ENCODE data around the gene LPCAT2. TPM values are rescaled to one million over a fixed set of nuclear protein-coding genes. Genes with fewer than 3 reads are reported as not detected.

The LPCAT2 gene
- total RNA-seq, 6 donors from 2014 or later, result 14.4 to 33.9 (median 26.9) TPM

DNA sequence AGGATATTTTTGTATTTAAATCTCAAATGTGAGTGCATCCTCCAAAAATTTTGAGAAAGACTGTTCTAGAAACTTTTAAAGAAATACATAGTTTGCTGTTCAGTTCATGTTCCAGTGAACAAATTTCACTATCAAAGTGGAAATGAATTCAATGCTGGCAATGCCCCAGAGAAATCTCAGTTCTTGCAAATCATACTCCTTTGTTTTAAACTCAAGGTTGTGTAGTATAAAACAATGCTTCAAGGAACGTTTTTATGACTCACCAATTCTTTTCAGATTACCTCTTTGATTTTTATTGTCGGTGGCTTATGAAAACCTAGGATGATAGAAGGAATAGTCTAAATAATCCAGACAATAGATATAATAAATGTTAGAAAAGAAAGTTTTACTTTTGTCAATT, 17.6 kb downstream of the LPCAT2 start:
- DNase-seq (no peak), ATAC-seq (ENCODE audit: low FRiP score in 2 of 2) (no peak)
- Histone ChIP-seq H3K4me3 (no peak overlapping the region), H3K36me3 (peaks cover 0 to 5% (median 0%) of the 10 kb centered on the region in 4 donors), H3K27me3 (no peaks in the 10 kb centered on the region), H3K9me3 (peaks cover 0 to 6% (median 3%) of the 10 kb centered on the region in 4 donors), H3K27ac (no peak overlapping the region), H3K4me1 (no peaks in the 10 kb centered on the region)
- 47 to 70% methylated on average over 2 of the region's 2 CpGs for WGBS, 2 donors
- TF ChIP-seq EP300 (IDR thresholded peaks at IDR 0.05), result no peak
- TF ChIP-seq CTCF (IDR thresholded peaks at IDR 0.05), result no peak

- H3K27me3 ChIP-seq, result no peaks in the 10 kb centered on the region
- no peaks in the 10 kb centered on the region for H3K4me1 ChIP-seq
- DNase-seq, result no peak
- H3K4me3 ChIP-seq, result no peak overlapping the region
- H3K27ac ChIP-seq, result no peak overlapping the region
- no peaks in the 10 kb centered on the region for H3K9me3 ChIP-seq
- H3K36me3 ChIP-seq, result peaks cover 0 to 5% (median 0%) of the 10 kb centered on the region in 4 donors
- no peak for TF ChIP-seq EP300 (IDR thresholded peaks at IDR 0.05)
- TF ChIP-seq POLR2A (IDR thresholded peaks at IDR 0.05), result no peak
- no peak for TF ChIP-seq POLR2AphosphoS5 (IDR thresholded peaks at IDR 0.05)
- TF ChIP-seq CTCF (IDR thresholded peaks at IDR 0.05), result no peak
- ATAC-seq (ENCODE audit: low FRiP score in 2 of 2), result no peak
These were observed 19.0 kb downstream of the LPCAT2 start for GRCh38 chr16:55527885-55528284.

- peak in 1 of 2 donors; percentile 53 for ATAC-seq (ENCODE audit: low FRiP score in 2 of 2)
- TF ChIP-seq POLR2A (IDR thresholded peaks at IDR 0.05), result no peak
- TF ChIP-seq POLR2AphosphoS5 (IDR thresholded peaks at IDR 0.05), result no peak
- no peak for TF ChIP-seq CTCF (IDR thresholded peaks at IDR 0.05)
- no peak overlapping the region for H3K4me3 ChIP-seq
These were observed 20.1 kb downstream of the LPCAT2 start for GRCh38 chr16:55529018-55529417.

DNA sequence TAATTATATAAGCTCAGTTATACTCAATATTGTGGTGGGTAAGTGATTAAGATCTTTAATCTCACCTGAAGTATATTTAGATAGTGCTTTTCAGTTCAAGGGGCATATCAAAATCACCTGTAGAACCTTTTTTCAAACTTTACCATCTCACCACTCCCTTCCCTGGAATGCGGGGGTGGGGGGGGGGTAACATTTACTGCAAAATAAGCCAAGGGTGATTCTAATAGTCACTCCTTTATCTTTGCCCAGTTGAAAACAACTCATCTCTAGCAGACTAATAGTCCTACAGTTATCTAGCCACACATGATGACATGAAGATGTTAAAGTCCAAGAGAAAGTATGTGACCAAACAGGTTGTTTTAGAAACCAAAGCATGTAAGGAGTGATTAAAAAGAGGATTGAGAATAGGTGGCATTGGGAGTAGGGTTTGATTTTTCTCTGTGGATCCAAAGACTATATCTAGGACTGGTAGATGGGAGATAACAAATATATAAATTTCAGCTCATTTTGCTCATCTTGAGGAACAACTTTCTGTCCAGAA, 21.5 kb downstream of the LPCAT2 start:
- ATAC-seq (ENCODE audit: low FRiP score in 2 of 2), result no peak
- TF ChIP-seq POLR2AphosphoS5 (IDR thresholded peaks at IDR 0.05) (no peak), EP300 (IDR thresholded peaks at IDR 0.05) (no peak), CTCF (IDR thresholded peaks at IDR 0.05) (no peak), POLR2A (IDR thresholded peaks at IDR 0.05) (no peak)
- Histone ChIP-seq H3K36me3 (peaks cover 0 to 5% (median 0%) of the 10 kb centered on the region in 4 donors), H3K4me3 (no peak overlapping the region), H3K27ac (no peak overlapping the region), H3K4me1 (no peaks in the 10 kb centered on the region), H3K9me3 (no peaks in the 10 kb centered on the region), H3K27me3 (no peaks in the 10 kb centered on the region)
- 86 to 93% methylated on average over 1 of the region's 1 CpG for WGBS, 2 donors
- DNase-seq, result no peak

More at GRCh38 chr16:55529018-55529417, 20.1 kb downstream of the LPCAT2 start:
- H3K9me3 ChIP-seq, result no peaks in the 10 kb centered on the region
- no peak overlapping the region for H3K27ac ChIP-seq
- DNase-seq, result no peak
- peaks cover 0 to 5% (median 0%) of the 10 kb centered on the region in 4 donors for H3K36me3 ChIP-seq
- WGBS, 2 donors, result 63 to 77% methylated on average over 2 of the region's 2 CpGs
- H3K4me1 ChIP-seq, result no peaks in the 10 kb centered on the region
- H3K27me3 ChIP-seq, result no peaks in the 10 kb centered on the region

DNA sequence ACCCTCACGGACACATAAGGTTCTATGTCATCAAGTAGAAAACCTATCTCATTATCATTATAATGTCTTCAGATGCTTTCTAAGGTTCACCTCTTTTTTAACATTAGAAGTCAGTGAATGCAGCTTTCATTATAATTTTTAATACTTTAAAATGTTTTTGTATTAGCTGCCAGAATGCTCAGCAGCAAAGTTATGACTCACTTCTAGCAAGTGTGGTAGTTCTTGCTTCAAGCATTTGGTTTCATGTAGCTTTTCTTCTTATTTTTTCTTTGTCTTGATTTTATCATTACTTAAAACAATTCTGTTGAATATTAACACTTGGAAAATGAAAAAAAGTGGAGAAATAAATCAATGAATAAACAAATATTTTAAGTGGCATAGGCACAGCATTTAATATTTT, 23.4 kb downstream of the LPCAT2 start:
- no peak for DNase-seq
- Histone ChIP-seq H3K27me3 (no peaks in the 10 kb centered on the region), H3K4me1 (no peaks in the 10 kb centered on the region), H3K4me3 (no peak overlapping the region), H3K36me3 (peaks cover 0 to 5% (median 0%) of the 10 kb centered on the region in 4 donors), H3K27ac (no peak overlapping the region), H3K9me3 (no peaks in the 10 kb centered on the region)
- 90 to 95% methylated on average over 1 of the region's 1 CpG for WGBS, 2 donors
- ATAC-seq (ENCODE audit: low FRiP score in 2 of 2), result no peak
- TF ChIP-seq CTCF (IDR thresholded peaks at IDR 0.05) (no peak), EP300 (IDR thresholded peaks at IDR 0.05) (no peak), POLR2A (IDR thresholded peaks at IDR 0.05) (no peak), POLR2AphosphoS5 (IDR thresholded peaks at IDR 0.05) (no peak)
